ENCODE data around the gene MICB.

Gene MICB

GRCh38 chr6:31473780-31474761 is 23.9 kb upstream of the MICB start:
- H3K4me3 ChIP-seq (ENCODE audit: control insufficient read depth, low read depth, low read length) = no peak overlapping the region
- TF ChIP-seq CTCF (IDR thresholded peaks at IDR 0.05; ENCODE audit: control insufficient read depth, insufficient read depth, low read depth, low read length, missing control alignments) = no peak
- no peak for DNase-seq (ENCODE audit: low read depth)

GRCh38 chr6:31474871-31475286 is 23.1 kb upstream of the MICB start:
- no peak for DNase-seq (ENCODE audit: low read depth)
- peak; percentile 36 for TF ChIP-seq CTCF (IDR thresholded peaks at IDR 0.05; ENCODE audit: control insufficient read depth, insufficient read depth, low read depth, low read length, missing control alignments)
- H3K4me3 ChIP-seq (ENCODE audit: control insufficient read depth, low read depth, low read length) = no peak overlapping the region

GRCh38 chr6:31476515-31477139 is 21.3 kb upstream of the MICB start:
- DNase-seq (ENCODE audit: low read depth) = no peak

GRCh38 chr6:31477521-31477920 is 20.4 kb upstream of the MICB start:
- no peak for DNase-seq (ENCODE audit: low read depth)
- H3K4me3 ChIP-seq (ENCODE audit: control insufficient read depth, low read depth, low read length) = no peak overlapping the region
- no peak for TF ChIP-seq CTCF (IDR thresholded peaks at IDR 0.05; ENCODE audit: control insufficient read depth, insufficient read depth, low read depth, low read length, missing control alignments)

More at GRCh38 chr6:31476515-31477139, 21.3 kb upstream of the MICB start:
- peak; percentile 6 for TF ChIP-seq CTCF (IDR thresholded peaks at IDR 0.05; ENCODE audit: control insufficient read depth, insufficient read depth, low read depth, low read length, missing control alignments)
- no peak overlapping the region for H3K4me3 ChIP-seq (ENCODE audit: control insufficient read depth, low read depth, low read length)

GRCh38 chr6:31478186-31478950 is 19.6 kb upstream of the MICB start:
- no peak for DNase-seq (ENCODE audit: low read depth)
- no peak for TF ChIP-seq CTCF (IDR thresholded peaks at IDR 0.05; ENCODE audit: control insufficient read depth, insufficient read depth, low read depth, low read length, missing control alignments)
- no peak overlapping the region for H3K4me3 ChIP-seq (ENCODE audit: control insufficient read depth, low read depth, low read length)

Data from AG09309 (cell line).